Mucosa of rectum (tissue), 2 donors: ENCODE measurements around the gene MITF.

Source experiments
- H3K27ac ChIP-seq, 2 donors: one replicate each; pipeline ENCODE4 v1.7.0; 2013; ENCODE audit warnings: inconsistent platforms in 2 of 2, low read depth in 2 of 2, low read length in 2 of 2
- H3K27me3 ChIP-seq, 2 donors: one replicate each; pipeline ENCODE4 v1.7.0; 2013; ENCODE audit warnings: low read length in 2 of 2; ENCODE audit not compliant: control insufficient read depth in 2 of 2, insufficient read depth in 2 of 2
- H3K36me3 ChIP-seq, 2 donors: one replicate each; pipeline ENCODE4 v1.7.0; 2013; ENCODE audit warnings: low read length in 2 of 2; ENCODE audit not compliant: control insufficient read depth in 2 of 2, insufficient read depth in 2 of 2
- H3K4me1 ChIP-seq, 2 donors: one replicate each; pipeline ENCODE4 v1.7.0; 2013; ENCODE audit warnings: low read length in 2 of 2, mild to moderate bottlenecking in 1 of 2; ENCODE audit not compliant: control insufficient read depth in 2 of 2, insufficient read depth in 2 of 2
- H3K4me3 ChIP-seq, 2 donors: one replicate each; pipeline ENCODE4 v1.7.0; 2013; ENCODE audit warnings: low read length in 2 of 2
- H3K9ac ChIP-seq, 2 donors: one replicate each; pipeline ENCODE4 v1.7.0; 2013; ENCODE audit warnings: low read length in 2 of 2, low read depth in 1 of 2, mild to moderate bottlenecking in 1 of 2
- H3K9me3 ChIP-seq, 2 donors: one replicate each; pipeline ENCODE4 v1.7.0; 2013; ENCODE audit warnings: low read length in 2 of 2; ENCODE audit not compliant: control insufficient read depth in 2 of 2
- donor health status: healthy.
- donor health status: Normal muscosa, but diverticular disease.

MITF gene

GRCh38 chr3:69809076-69809835 is 70.0 kb downstream of the MITF start:
- Histone ChIP-seq H3K9ac (no peak overlapping the region), H3K36me3 (no peaks in the 10 kb centered on the region), H3K4me3 (no peak overlapping the region), H3K27ac (no peak overlapping the region), H3K9me3 (no peaks in the 10 kb centered on the region), H3K27me3 (no peaks in the 10 kb centered on the region), H3K4me1 (no peaks in the 10 kb centered on the region)

GRCh38 chr3:69811452-69812401 is 72.5 kb downstream of the MITF start:
- Histone ChIP-seq H3K9ac (no peak overlapping the region), H3K4me1 (no peaks in the 10 kb centered on the region), H3K27me3 (no peaks in the 10 kb centered on the region), H3K9me3 (no peaks in the 10 kb centered on the region), H3K36me3 (no peaks in the 10 kb centered on the region), H3K27ac (no peak overlapping the region), H3K4me3 (no peak overlapping the region)

DNA sequence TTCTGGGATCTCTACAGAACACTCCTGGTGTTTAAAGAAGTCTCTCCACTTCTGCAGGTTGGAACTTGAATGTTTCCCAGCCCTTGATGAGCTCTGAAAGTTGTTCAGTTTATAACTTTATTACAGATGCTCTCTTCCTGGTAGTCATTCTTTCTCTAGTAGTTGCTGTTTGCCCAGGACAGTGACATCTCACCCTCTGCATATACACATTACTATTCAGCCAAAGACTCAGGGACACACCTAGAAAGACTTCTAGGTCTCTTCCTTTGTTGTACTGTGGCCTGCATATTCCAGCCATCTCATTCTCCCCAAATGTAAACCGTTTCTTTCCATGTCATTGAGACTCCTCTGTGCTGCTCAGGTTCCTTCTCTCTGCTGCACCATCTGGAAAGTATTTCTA is 76.7 kb downstream of the MITF start:
- H3K27me3 ChIP-seq, result no peaks in the 10 kb centered on the region
- no peaks in the 10 kb centered on the region for H3K4me1 ChIP-seq
- H3K36me3 ChIP-seq, result no peaks in the 10 kb centered on the region
- no peak overlapping the region for H3K27ac ChIP-seq
- no peak overlapping the region for H3K4me3 ChIP-seq
- H3K9me3 ChIP-seq, result no peaks in the 10 kb centered on the region
- no peak overlapping the region for H3K9ac ChIP-seq

DNA sequence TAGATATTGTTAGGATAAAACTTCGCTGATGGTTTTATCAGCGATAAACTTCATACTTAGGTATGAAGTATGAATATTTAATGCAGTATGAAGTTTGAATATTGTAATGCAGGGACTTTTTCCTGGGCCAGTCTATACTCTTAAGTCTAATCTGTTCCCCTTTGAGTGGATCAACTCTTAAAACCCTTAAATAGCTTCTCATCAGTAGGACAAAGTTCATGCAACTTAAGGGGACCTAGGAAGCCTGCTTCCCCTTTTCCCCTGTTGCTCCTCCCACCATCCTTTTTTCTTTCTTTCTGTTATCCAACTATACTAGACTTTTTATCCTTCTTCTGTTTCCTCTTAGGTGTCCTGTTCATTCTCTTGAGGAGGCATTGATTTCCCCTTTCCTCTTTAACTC is 78.7 kb downstream of the MITF start:
- Histone ChIP-seq H3K9ac (no peak overlapping the region), H3K27me3 (no peaks in the 10 kb centered on the region), H3K4me1 (no peaks in the 10 kb centered on the region), H3K27ac (no peak overlapping the region), H3K9me3 (no peaks in the 10 kb centered on the region), H3K36me3 (no peaks in the 10 kb centered on the region), H3K4me3 (no peak overlapping the region)

- H3K4me3 ChIP-seq, result no peak overlapping the region
- H3K27ac ChIP-seq, result no peak overlapping the region
- H3K36me3 ChIP-seq, result no peaks in the 10 kb centered on the region
- no peaks in the 10 kb centered on the region for H3K9me3 ChIP-seq
- H3K4me1 ChIP-seq, result no peaks in the 10 kb centered on the region
- H3K9ac ChIP-seq, result no peak overlapping the region
- H3K27me3 ChIP-seq, result no peaks in the 10 kb centered on the region
Measured at GRCh38 chr3:69819282-69819681, 80.0 kb downstream of the MITF start.

DNA sequence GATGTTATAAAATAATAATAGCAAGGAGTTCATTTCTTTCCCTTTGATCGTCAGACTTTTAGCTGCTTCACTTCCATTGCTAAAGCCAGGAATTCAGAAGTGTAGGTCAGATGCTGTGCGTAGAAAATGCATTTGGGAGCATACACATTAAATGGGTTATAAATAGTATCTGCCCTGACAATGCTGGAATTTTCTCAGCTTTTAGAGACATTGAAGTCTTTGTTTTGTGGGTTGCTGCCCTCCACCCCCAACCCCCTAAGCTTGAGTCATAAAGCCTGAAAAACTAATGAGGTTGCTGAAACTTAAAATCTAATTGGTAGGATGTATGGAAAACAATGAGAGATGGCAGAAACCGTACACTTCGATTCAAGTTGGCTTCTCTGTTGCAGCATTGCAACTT is 81.9 kb downstream of the MITF start:
- Histone ChIP-seq H3K4me3 (no peak overlapping the region), H3K9ac (no peak overlapping the region), H3K4me1 (no peaks in the 10 kb centered on the region)

DNA sequence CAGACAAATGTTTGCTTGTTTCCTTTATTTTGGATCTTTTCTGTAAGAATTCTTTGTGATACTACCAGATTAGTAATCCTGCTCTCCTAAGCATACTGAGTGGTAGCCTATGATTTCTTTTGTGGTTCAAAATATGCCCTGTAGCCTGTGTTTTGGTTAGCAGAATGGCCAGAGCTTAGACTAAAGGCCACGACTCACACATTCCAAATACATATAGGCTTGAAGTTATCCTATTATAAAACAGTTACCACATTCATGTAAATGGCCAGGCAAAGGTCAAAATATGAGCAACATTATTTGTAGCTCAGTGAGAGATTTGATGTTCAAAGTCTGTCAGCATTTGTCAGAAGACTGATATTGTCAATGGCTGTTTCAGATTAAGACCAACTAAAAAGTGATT is 84.5 kb downstream of the MITF start:
- Histone ChIP-seq H3K4me3 (no peak overlapping the region), H3K27ac (no peak overlapping the region), H3K27me3 (no peaks in the 10 kb centered on the region), H3K4me1 (no peaks in the 10 kb centered on the region), H3K9me3 (no peaks in the 10 kb centered on the region), H3K36me3 (no peaks in the 10 kb centered on the region), H3K9ac (no peak overlapping the region)

More for the DNA sequence above, 81.9 kb downstream of the MITF start:
- Histone ChIP-seq H3K36me3 (no peaks in the 10 kb centered on the region), H3K9me3 (no peaks in the 10 kb centered on the region), H3K27ac (no peak overlapping the region), H3K27me3 (no peaks in the 10 kb centered on the region)

GRCh38 chr3:69825446-69825845 is 86.2 kb downstream of the MITF start:
- Histone ChIP-seq H3K27ac (no peak overlapping the region), H3K4me1 (no peaks in the 10 kb centered on the region), H3K9me3 (no peaks in the 10 kb centered on the region), H3K27me3 (no peaks in the 10 kb centered on the region), H3K36me3 (no peaks in the 10 kb centered on the region), H3K9ac (no peak overlapping the region), H3K4me3 (no peak overlapping the region)

- H3K4me1 ChIP-seq, result no peaks in the 10 kb centered on the region
- H3K27ac ChIP-seq, result no peak overlapping the region
- no peaks in the 10 kb centered on the region for H3K9me3 ChIP-seq
- H3K36me3 ChIP-seq, result no peaks in the 10 kb centered on the region
- no peak overlapping the region for H3K9ac ChIP-seq
- H3K27me3 ChIP-seq, result no peaks in the 10 kb centered on the region
- H3K4me3 ChIP-seq, result no peak overlapping the region
Measured at GRCh38 chr3:69827127-69827526, 87.9 kb downstream of the MITF start.

DNA sequence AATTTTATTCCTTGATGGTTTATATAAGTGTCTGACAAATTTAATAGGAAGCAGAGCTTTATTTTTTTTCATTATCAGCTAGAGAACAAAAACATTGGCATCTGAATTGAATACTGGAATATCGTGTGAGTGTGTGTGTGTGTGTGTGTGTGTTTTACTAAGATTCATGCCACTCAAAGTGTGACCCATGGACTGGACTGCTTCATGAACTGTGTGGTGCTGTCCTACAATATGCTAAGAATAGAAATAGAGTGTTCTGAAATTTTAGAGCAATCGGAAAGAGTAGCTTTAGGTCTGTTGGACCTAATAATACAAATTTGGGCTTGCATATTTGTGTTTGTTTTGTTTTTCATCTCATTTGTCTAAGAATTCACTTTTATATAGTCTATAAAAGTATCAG is 89.6 kb downstream of the MITF start:
- H3K9me3 ChIP-seq, result no peaks in the 10 kb centered on the region
- H3K4me1 ChIP-seq, result no peaks in the 10 kb centered on the region
- no peak overlapping the region for H3K27ac ChIP-seq
- no peaks in the 10 kb centered on the region for H3K36me3 ChIP-seq
- H3K9ac ChIP-seq, result no peak overlapping the region
- H3K27me3 ChIP-seq, result no peaks in the 10 kb centered on the region
- no peak overlapping the region for H3K4me3 ChIP-seq
